Cardiac muscle cell (in vitro differentiated cells and primary cell): ENCODE results near the gene PLEKHA6. TPM values are rescaled to one million over a fixed set of nuclear protein-coding genes. Genes with fewer than 3 reads are reported as not detected.
A peak's percentile ranks its signal among the peaks of the same experiment; 100 is the strongest.

Experiments used
- DNase-seq, 2 donors: peaks; one replicate each; pipeline versions ENCODE4 v3.0.0 to v3.0.0-alpha.2; 2010 to 2017; ENCODE audit warnings: low read depth in 1 of 2, low spot score in 1 of 2
- H3K27ac ChIP-seq: fragments of 200-600 bp; sonication (generic); 2 replicates; pipeline ENCODE4 v1.5.1; 2016
- H3K27me3 ChIP-seq: fragments of 200-600 bp; sonication (generic); 2 replicates; pipeline ENCODE4 v1.6.0; 2016; ENCODE audit warnings: control low read depth
- H3K36me3 ChIP-seq: fragments of 200-600 bp; sonication (generic); 2 replicates; pipeline ENCODE4 v1.5.1; 2016; ENCODE audit warnings: control low read depth
- H3K4me1 ChIP-seq: fragments of 200-600 bp; sonication (generic); 2 replicates; pipeline ENCODE4 v1.8.1; 2017; ENCODE audit warnings: low read depth, mild to moderate bottlenecking, mixed run types
- H3K4me3 ChIP-seq: fragments of 200-600 bp; sonication (generic); 2 replicates; pipeline ENCODE4 v1.5.1; 2016; ENCODE audit warnings: mild to moderate bottlenecking
- H3K9me3 ChIP-seq: fragments of 200-600 bp; sonication (generic); 2 replicates; pipeline ENCODE4 v1.5.1; 2017; ENCODE audit warnings: low read depth, mild to moderate bottlenecking, control low read depth
- CTCF ChIP-seq: IDR thresholded peaks from 2 replicates; pipeline ENCODE4 v1.5.1; 2012; ENCODE audit warnings: low read depth, mild to moderate bottlenecking, low read length
- polyA plus RNA-seq: library from polyadenylated mRNA; unstranded; fragments of >200 nt; fragmentation: Nextera tagmentation; extraction: Ambion mirVana; gene quantifications from 2 replicates; pipeline ENCODE4 v1.2.1, GENCODE V29; 2016
- total RNA-seq: library from RNA; depleted of rRNA; stranded (reverse); fragments of >200 nt; gene quantifications from 2 replicates; pipeline ENCODE4 v1.2.3, GENCODE V29; 2016

The PLEKHA6 gene
- total and polyA plus RNA-seq, 2 experiments from 2014 or later = 41.6 to 44.1 TPM

GRCh38 chr1:204282761-204283221 lies 76.9 kb downstream of the PLEKHA6 start:
- H3K36me3 ChIP-seq = no peaks in the 10 kb centered on the region
- H3K4me3 ChIP-seq = no peak overlapping the region
- no peaks in the 10 kb centered on the region for H3K27me3 ChIP-seq
- peaks cover 70% of the 10 kb centered on the region for H3K4me1 ChIP-seq
- no peak for TF ChIP-seq CTCF
- H3K9me3 ChIP-seq = no peaks in the 10 kb centered on the region
- no peak for DNase-seq
- H3K27ac ChIP-seq = peak overlapping the region; percentile 44

GRCh38 chr1:204280099-204280961 lies 79.4 kb downstream of the PLEKHA6 start:
- H3K4me3 ChIP-seq = no peak overlapping the region
- H3K9me3 ChIP-seq = no peaks in the 10 kb centered on the region
- TF ChIP-seq CTCF = no peak
- H3K4me1 ChIP-seq = peaks cover 69% of the 10 kb centered on the region
- no peaks in the 10 kb centered on the region for H3K36me3 ChIP-seq
- no peak for DNase-seq
- H3K27ac ChIP-seq = peak overlapping the region; percentile 49
- H3K27me3 ChIP-seq = no peaks in the 10 kb centered on the region

DNA sequence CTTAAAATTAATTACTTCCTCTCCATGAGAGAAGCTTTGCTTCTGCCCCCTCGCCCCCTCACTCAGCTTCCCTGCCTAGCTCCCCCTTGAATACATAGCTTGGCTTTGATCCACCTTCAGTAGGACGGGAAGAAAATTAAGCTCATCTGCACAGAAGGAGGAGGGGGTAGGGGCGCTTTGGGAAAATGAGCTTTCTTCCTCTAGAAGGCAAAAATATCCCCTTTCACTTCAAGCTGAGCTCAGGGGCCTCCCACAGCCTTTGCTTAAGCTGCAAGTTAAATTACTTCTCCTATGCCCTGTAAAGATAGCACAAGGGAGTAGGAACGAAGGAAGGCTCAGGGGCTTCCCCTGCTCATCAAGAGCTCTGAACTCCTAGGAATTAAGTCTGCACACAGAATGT lies 80.8 kb downstream of the PLEKHA6 start:
- Histone ChIP-seq H3K36me3 (peaks cover 6% of the 10 kb centered on the region), H3K27me3 (no peaks in the 10 kb centered on the region), H3K4me3 (no peak overlapping the region), H3K27ac (peak overlapping the region; percentile 53), H3K9me3 (no peaks in the 10 kb centered on the region), H3K4me1 (peaks cover 61% of the 10 kb centered on the region)
- TF ChIP-seq CTCF = no peak
- no peak for DNase-seq

GRCh38 chr1:204278251-204278650 lies 81.5 kb downstream of the PLEKHA6 start:
- H3K36me3 ChIP-seq = peaks cover 14% of the 10 kb centered on the region
- no peak for TF ChIP-seq CTCF
- H3K9me3 ChIP-seq = no peaks in the 10 kb centered on the region
- no peak overlapping the region for H3K4me3 ChIP-seq
- peaks cover 58% of the 10 kb centered on the region for H3K4me1 ChIP-seq
- peak in 1 of 2 donors; percentile 46 for DNase-seq
- no peaks in the 10 kb centered on the region for H3K27me3 ChIP-seq
- H3K27ac ChIP-seq = peak overlapping the region; percentile 53

DNA sequence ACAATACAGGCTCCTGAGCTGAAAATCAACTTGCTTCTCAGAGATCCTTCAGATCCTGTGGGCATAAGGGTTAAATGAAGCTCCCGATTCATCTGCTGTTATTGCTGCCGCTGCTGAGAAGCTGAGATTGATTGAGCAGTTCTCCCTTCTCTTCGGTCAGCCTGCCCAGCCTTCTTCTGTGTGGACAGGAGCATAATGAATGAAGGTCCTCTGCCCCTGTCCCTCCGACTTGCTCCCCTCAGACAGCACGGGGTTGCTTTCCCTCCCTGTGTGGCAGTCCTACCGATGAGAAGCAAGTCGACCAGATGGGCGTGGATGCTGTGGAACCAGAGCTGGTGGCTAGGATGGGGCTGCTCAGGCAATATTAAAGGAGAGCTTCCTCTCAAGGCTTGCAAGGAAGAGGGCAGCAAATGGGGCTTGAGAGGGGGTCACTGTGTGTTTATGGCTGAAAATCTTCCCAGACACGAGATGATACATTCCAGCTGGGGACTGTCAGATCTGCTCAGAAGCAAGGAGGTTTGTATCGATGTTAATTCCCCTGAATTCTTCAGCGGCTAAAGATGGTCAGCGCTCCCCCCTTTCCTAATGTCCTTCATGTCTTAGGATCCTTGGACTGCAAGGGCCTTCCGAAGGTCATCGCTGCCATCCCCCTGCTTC lies 82.0 kb downstream of the PLEKHA6 start:
- H3K27ac ChIP-seq = peak overlapping the region; percentile 22
- TF ChIP-seq CTCF = no peak
- no peak for DNase-seq

More for the DNA sequence above, 82.0 kb downstream of the PLEKHA6 start:
- Histone ChIP-seq H3K9me3 (no peaks in the 10 kb centered on the region), H3K4me1 (peaks cover 58% of the 10 kb centered on the region), H3K36me3 (peaks cover 19% of the 10 kb centered on the region), H3K4me3 (no peak overlapping the region), H3K27me3 (no peaks in the 10 kb centered on the region)
